ENCODE results near the gene PRKCZ. TPM values are rescaled to one million over a fixed set of nuclear protein-coding genes. Genes with fewer than 3 reads are reported as not detected.

Gene PRKCZ
- total and polyA plus RNA-seq, 2 of the 4 experiments (the other 2 are of a cell fraction): 2.0 to 3.5 TPM

DNA sequence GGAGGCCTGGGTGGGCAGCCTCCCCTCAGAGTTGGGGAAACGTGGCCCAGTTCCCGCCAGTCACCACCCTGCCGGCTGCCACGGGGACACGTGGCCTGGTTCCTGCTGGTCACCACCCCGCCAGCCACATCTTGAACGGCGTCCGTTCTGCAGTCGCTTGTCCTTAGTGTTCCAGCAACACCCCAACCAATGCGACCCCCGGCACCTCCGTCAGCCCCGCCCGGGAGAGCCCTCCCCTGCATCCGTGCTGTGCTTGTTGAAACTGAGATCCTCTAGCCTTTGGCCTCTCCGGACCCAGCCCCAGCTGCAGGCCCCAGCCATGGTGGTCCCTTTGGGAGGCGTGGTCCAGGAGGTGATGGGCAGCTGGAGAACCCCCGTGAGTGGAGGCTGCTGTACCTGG is 18.7 kb downstream of the PRKCZ start:
- CTCF ChIA-PET: no interaction called here
- Histone ChIP-seq H3K36me3 (ENCODE audit: control insufficient read depth, insufficient read depth, low read length) (no peaks in the 10 kb centered on the region), H3K4ac (ENCODE audit: low read depth, low read length) (no peak overlapping the region), H3K14ac (replicated peaks; ENCODE audit: low read depth, low read length) (no peak overlapping the region), H4K8ac (ENCODE audit: low read depth in 2 of 2, low read length in 2 of 2) (no peak overlapping the region), H3K9me3 (ENCODE audit: control insufficient read depth, insufficient read depth, low read length) (no peaks in the 10 kb centered on the region; the same call in 1 of the 2 replicates), H3K9ac (ENCODE audit: low read depth, low read length) (no peak overlapping the region), H2AK5ac (ENCODE audit: low read depth, low read length) (no peak overlapping the region), H4K5ac (ENCODE audit: low read depth, low read length) (no peak overlapping the region), H2BK120ac (ENCODE audit: low read depth, low read length) (no peak overlapping the region), H3K4me3 (ENCODE audit: insufficient read depth, low read depth, low read length) (no peak overlapping the region), H2AFZ (replicated peaks; ENCODE audit: low read length, poor library complexity) (no peak overlapping the region), H3K56ac (ENCODE audit: extremely low read depth, insufficient read depth, low read length) (no peak overlapping the region), H3K23ac (ENCODE audit: low read depth, low read length) (no peak overlapping the region), H4K20me1 (ENCODE audit: insufficient read depth, low read length) (no peaks in the 10 kb centered on the region), H3K4me2 (ENCODE audit: low read depth, low read length) (no peak overlapping the region), H2BK15ac (ENCODE audit: low read depth, low read length) (no peak overlapping the region), H3K27ac (ENCODE audit: insufficient read depth, low read length) (no peak overlapping the region), H3K4me1 (ENCODE audit: control insufficient read depth, insufficient read depth, low read length) (no peaks in the 10 kb centered on the region), H3K27me3 (ENCODE audit: control insufficient read depth, insufficient read depth, low read length) (peaks cover 24% of the 10 kb centered on the region), H2BK5ac (ENCODE audit: low read depth, low read length, poor library complexity, severe bottlenecking) (no peak overlapping the region), H2BK20ac (ENCODE audit: low read depth, low read length) (no peak overlapping the region), H4K91ac (ENCODE audit: insufficient read depth, low read depth, low read length) (no peak overlapping the region), H3K79me1 (ENCODE audit: low read depth in 1 of 2, low read length in 2 of 2) (no peaks in the 10 kb centered on the region), H3K18ac (ENCODE audit: low read depth, low read length) (no peak overlapping the region), H3K9me1 (ENCODE audit: insufficient read depth, low read length) (no peaks in the 10 kb centered on the region), H2AK9ac (replicated peaks; ENCODE audit: low read depth, low read length, poor library complexity) (no peak overlapping the region)
- TF ChIP-seq BHLHE40 (IDR thresholded peaks at IDR 0.05; ENCODE audit: low read depth, low read length) (no peak), FOS (IDR thresholded peaks at IDR 0.05; ENCODE audit: low read depth, low read length) (no peak), SMC3 (IDR thresholded peaks at IDR 0.05; ENCODE audit: low read depth, low read length) (no peak)
- TF ChIP-seq, protein P1, sequence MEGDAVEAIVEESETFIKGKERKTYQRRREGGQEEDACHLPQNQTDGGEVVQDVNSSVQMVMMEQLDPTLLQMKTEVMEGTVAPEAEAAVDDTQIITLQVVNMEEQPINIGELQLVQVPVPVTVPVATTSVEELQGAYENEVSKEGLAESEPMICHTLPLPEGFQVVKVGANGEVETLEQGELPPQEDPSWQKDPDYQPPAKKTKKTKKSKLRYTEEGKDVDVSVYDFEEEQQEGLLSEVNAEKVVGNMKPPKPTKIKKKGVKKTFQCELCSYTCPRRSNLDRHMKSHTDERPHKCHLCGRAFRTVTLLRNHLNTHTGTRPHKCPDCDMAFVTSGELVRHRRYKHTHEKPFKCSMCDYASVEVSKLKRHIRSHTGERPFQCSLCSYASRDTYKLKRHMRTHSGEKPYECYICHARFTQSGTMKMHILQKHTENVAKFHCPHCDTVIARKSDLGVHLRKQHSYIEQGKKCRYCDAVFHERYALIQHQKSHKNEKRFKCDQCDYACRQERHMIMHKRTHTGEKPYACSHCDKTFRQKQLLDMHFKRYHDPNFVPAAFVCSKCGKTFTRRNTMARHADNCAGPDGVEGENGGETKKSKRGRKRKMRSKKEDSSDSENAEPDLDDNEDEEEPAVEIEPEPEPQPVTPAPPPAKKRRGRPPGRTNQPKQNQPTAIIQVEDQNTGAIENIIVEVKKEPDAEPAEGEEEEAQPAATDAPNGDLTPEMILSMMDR (conservative IDR thresholded peaks at IDR 0.05; ENCODE audit: low read depth, low read length): no peak
- POLR2A ChIA-PET (ENCODE audit: unreplicated experiment): no interaction called here
- DNase-seq (no peak), ATAC-seq (ENCODE audit: low read depth) (no peak)
- BruUV-seq (replicated peaks): no TSS peak
- dilution Hi-C loops (cut with HindIII; ENCODE audit: low sequenced_read_pairs, unreplicated experiment) (no loop called here), in situ Hi-C loops (cut with MboI; ENCODE audit: low sequenced_read_pairs) (no loop called here), intact Hi-C loops (cut with micrococcal nuclease) (no loop called here)
- 82% methylated on average over 5 of the region's 19 CpGs; no CpG with 5 or more reads in 1 of the 2 experiments for WGBS, 2 experiments (ENCODE audit: extremely low coverage in 2 of 2, insufficient read length in 1 of 2)
